ENCODE data around the gene B4GALNT4. TPM values are rescaled to one million over a fixed set of nuclear protein-coding genes. Genes with fewer than 3 reads are reported as not detected.
"Not testable (repeated sequence)": the region's sequence is repeated elsewhere in the genome, so short reads cannot be mapped to it uniquely, and the experiment has no call there.

The B4GALNT4 gene, protein sequence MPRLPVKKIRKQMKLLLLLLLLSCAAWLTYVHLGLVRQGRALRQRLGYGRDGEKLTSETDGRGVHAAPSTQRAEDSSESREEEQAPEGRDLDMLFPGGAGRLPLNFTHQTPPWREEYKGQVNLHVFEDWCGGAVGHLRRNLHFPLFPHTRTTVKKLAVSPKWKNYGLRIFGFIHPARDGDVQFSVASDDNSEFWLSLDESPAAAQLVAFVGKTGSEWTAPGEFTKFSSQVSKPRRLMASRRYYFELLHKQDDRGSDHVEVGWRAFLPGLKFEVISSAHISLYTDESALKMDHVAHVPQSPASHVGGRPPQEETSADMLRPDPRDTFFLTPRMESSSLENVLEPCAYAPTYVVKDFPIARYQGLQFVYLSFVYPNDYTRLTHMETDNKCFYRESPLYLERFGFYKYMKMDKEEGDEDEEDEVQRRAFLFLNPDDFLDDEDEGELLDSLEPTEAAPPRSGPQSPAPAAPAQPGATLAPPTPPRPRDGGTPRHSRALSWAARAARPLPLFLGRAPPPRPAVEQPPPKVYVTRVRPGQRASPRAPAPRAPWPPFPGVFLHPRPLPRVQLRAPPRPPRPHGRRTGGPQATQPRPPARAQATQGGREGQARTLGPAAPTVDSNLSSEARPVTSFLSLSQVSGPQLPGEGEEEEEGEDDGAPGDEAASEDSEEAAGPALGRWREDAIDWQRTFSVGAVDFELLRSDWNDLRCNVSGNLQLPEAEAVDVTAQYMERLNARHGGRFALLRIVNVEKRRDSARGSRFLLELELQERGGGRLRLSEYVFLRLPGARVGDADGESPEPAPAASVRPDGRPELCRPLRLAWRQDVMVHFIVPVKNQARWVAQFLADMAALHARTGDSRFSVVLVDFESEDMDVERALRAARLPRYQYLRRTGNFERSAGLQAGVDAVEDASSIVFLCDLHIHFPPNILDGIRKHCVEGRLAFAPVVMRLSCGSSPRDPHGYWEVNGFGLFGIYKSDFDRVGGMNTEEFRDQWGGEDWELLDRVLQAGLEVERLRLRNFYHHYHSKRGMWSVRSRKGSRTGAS
- total RNA-seq (1.5 and 1.8 TPM in 2 replicates), polyA plus RNA-seq (1.4 and 3.8 TPM in 2 replicates), polyA minus RNA-seq (ENCODE audit: low replicate concordance) (0.93 and 1.2 TPM in 2 replicates)
- polyA plus RNA-seq (2012): 4.2 and 5.7 TPM in 2 replicates

DNA sequence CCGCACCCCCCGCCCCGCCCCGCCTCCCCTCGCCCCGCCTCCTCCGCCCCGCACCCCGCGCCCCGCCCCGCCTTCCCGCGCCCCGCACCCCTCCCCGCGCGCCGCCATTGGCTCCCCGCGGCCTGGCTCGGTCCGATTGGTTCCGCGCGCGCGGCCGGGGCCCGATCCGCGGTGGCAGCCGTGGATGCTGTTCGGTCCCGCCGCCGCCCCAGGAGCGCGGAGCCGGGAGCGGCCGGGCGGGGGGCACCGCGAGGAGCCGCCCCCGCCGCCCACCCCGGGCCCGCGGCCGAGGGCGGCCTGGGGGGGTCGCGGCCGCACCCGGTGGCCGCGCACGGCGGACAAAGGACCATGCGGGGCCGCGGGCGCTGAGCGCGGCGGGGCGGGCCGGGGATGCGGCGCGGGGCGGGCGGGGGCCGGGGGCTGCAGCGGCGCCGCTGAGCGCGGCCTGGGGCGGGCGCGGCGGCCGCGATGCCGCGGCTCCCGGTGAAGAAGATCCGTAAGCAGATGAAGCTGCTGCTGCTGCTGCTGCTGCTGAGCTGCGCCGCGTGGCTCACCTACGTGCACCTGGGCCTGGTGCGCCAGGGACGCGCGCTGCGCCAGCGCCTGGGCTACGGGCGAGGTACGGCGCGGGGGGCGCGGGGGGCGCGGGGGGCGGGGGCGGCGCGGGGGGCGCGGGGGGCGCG, at the start of gene B4GALNT4:
Gene B4GALNT4, plus strand, starts transcription at position 164 of the 683 bp plus-strand sequence. Its CDS starts 305 bp downstream, at position 469.
- DNase-seq (ENCODE audit: low read depth in 2 of 2): peak in 1 of 2 donors; percentile 38
- H3K4me1 ChIP-seq (ENCODE audit: control insufficient read depth, extremely low read depth, insufficient read depth, low read length): peaks cover 3% of the 10 kb centered on the region
- H3K27ac ChIP-seq (ENCODE audit: insufficient read depth, low read length): no peak within 1 kb of the TSS
- H3K4me3 ChIP-seq (replicated peaks in 1 of 4; ENCODE audit: control extremely low read depth in 1 of 4, insufficient read depth in 1 of 4, low read depth in 3 of 4, low read length in 4 of 4): peak within 1 kb of the TSS in 2 of 4 experiments; percentile 21 to 47
- no peaks in the 10 kb centered on the region for H3K9me3 ChIP-seq (ENCODE audit: control insufficient read depth, insufficient read depth, low read depth, low read length)
- H4K20me1 ChIP-seq (ENCODE audit: control insufficient read depth, extremely low read depth, insufficient read depth, low read length): no peaks in the 10 kb centered on the region
- H3K4me2 ChIP-seq (ENCODE audit: extremely low read depth, insufficient read depth, low read length): peak within 1 kb of the TSS; percentile 27
- no peak for TF ChIP-seq EZH2 (IDR thresholded peaks at IDR 0.05; ENCODE audit: low read length, missing control alignments)
- TF ChIP-seq, protein P1, sequence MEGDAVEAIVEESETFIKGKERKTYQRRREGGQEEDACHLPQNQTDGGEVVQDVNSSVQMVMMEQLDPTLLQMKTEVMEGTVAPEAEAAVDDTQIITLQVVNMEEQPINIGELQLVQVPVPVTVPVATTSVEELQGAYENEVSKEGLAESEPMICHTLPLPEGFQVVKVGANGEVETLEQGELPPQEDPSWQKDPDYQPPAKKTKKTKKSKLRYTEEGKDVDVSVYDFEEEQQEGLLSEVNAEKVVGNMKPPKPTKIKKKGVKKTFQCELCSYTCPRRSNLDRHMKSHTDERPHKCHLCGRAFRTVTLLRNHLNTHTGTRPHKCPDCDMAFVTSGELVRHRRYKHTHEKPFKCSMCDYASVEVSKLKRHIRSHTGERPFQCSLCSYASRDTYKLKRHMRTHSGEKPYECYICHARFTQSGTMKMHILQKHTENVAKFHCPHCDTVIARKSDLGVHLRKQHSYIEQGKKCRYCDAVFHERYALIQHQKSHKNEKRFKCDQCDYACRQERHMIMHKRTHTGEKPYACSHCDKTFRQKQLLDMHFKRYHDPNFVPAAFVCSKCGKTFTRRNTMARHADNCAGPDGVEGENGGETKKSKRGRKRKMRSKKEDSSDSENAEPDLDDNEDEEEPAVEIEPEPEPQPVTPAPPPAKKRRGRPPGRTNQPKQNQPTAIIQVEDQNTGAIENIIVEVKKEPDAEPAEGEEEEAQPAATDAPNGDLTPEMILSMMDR (conservative IDR thresholded peaks at IDR 0.05 in 1 of 2, IDR thresholded peaks at IDR 0.05 in 1 of 2; ENCODE audit: low read depth in 1 of 2, low read length in 2 of 2): no peak
- peak within 1 kb of the TSS; percentile 35 for H2AFZ ChIP-seq (ENCODE audit: low read length)
- no peaks in the 10 kb centered on the region for H3K79me2 ChIP-seq (ENCODE audit: control insufficient read depth, insufficient read depth, low read length)
- peak within 1 kb of the TSS; percentile 30 for H3K9ac ChIP-seq (ENCODE audit: insufficient read depth, low read length)
- H3K27me3 ChIP-seq (ENCODE audit: control insufficient read depth, insufficient read depth, low read length): peaks cover 12% of the 10 kb centered on the region
- H3K36me3 ChIP-seq (ENCODE audit: control insufficient read depth, insufficient read depth, low read length): no peaks in the 10 kb centered on the region

DNA sequence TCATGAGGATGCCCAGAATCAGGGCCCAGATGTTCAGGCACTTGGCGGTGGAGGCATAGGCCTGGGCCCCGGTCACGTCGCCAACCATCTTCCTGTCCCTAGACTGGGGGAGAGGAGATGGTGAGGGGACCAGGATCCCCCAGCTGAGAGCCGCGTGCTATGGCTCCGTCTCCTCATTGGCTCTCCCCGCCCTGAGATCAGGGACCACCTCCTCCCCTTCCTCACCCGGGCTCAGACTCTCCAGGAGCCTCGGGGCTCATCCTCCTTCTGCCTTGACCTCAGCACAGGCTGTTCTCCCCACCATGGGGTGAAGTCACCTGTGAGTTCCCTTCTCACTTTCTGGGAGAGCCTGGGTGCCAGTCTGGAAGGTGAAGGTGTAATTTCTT, 49.4 kb upstream of the B4GALNT4 start:
- peaks cover 12% of the 10 kb centered on the region for H3K79me2 ChIP-seq (ENCODE audit: control insufficient read depth, insufficient read depth, low read length)
- DNase-seq (ENCODE audit: low read depth in 2 of 2); H4K20me1 ChIP-seq (ENCODE audit: control insufficient read depth, extremely low read depth, insufficient read depth, low read length); H3K36me3 ChIP-seq (ENCODE audit: control insufficient read depth, insufficient read depth, low read length); H3K4me1 ChIP-seq (ENCODE audit: control insufficient read depth, extremely low read depth, insufficient read depth, low read length); H3K9me3 ChIP-seq (ENCODE audit: control insufficient read depth, insufficient read depth, low read depth, low read length); H3K27me3 ChIP-seq (ENCODE audit: control insufficient read depth, insufficient read depth, low read length); H2AFZ ChIP-seq (ENCODE audit: low read length): not testable (repeated sequence)
- H3K27ac ChIP-seq (ENCODE audit: insufficient read depth, low read length): peak overlapping the region; percentile 94
- peak overlapping the region; percentile 48 to 88 (median 82) for H3K4me3 ChIP-seq (replicated peaks in 1 of 4; ENCODE audit: control extremely low read depth in 1 of 4, insufficient read depth in 1 of 4, low read depth in 3 of 4, low read length in 4 of 4)
- H3K4me2 ChIP-seq (ENCODE audit: extremely low read depth, insufficient read depth, low read length): peak overlapping the region; percentile 92
- peak overlapping the region; percentile 79 for H3K9ac ChIP-seq (ENCODE audit: insufficient read depth, low read length)

DNA sequence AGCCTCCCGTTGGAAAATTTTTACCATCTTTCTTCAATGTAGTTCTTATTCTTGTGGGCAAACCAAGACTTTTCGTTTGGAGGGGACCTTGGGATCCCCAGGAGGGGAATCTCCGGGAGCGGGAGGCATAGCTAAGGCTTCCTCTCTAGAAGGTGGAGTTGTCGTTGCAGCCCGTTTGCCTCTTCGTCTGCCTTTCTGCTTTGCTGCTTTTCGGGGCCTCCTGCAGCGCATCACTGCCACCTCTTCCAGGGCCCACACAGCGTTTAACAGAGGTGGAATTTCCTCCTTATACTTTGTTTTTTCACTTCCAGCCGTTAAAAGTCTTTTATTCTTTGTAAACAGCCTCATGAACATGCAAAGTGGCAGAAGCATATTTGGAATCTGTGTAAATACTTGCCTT, 45.1 kb upstream of the B4GALNT4 start:
- Histone ChIP-seq H3K4me2 (ENCODE audit: extremely low read depth, insufficient read depth, low read length) (peak overlapping the region; percentile 15), H3K79me2 (ENCODE audit: control insufficient read depth, insufficient read depth, low read length) (peaks cover 12% of the 10 kb centered on the region), H3K4me1 (ENCODE audit: control insufficient read depth, extremely low read depth, insufficient read depth, low read length) (peaks cover 14% of the 10 kb centered on the region), H3K27me3 (ENCODE audit: control insufficient read depth, insufficient read depth, low read length) (no peaks in the 10 kb centered on the region), H3K27ac (ENCODE audit: insufficient read depth, low read length) (peak overlapping the region; percentile 10), H3K36me3 (ENCODE audit: control insufficient read depth, insufficient read depth, low read length) (peaks cover 1% of the 10 kb centered on the region), H3K9me3 (ENCODE audit: control insufficient read depth, insufficient read depth, low read depth, low read length) (no peaks in the 10 kb centered on the region), H3K4me3 (replicated peaks in 1 of 4; ENCODE audit: control extremely low read depth in 1 of 4, insufficient read depth in 1 of 4, low read depth in 3 of 4, low read length in 4 of 4) (no peak overlapping the region), H4K20me1 (ENCODE audit: control insufficient read depth, extremely low read depth, insufficient read depth, low read length) (no peaks in the 10 kb centered on the region), H2AFZ (ENCODE audit: low read length) (peak overlapping the region; percentile 73), H3K9ac (ENCODE audit: insufficient read depth, low read length) (no peak overlapping the region)
- no peak for DNase-seq (ENCODE audit: low read depth in 2 of 2)
- TF ChIP-seq EZH2 (IDR thresholded peaks at IDR 0.05; ENCODE audit: low read length, missing control alignments): no peak
- TF ChIP-seq, protein P1 (conservative IDR thresholded peaks at IDR 0.05 in 1 of 2, IDR thresholded peaks at IDR 0.05 in 1 of 2; ENCODE audit: low read depth in 1 of 2, low read length in 2 of 2): no peak

DNA sequence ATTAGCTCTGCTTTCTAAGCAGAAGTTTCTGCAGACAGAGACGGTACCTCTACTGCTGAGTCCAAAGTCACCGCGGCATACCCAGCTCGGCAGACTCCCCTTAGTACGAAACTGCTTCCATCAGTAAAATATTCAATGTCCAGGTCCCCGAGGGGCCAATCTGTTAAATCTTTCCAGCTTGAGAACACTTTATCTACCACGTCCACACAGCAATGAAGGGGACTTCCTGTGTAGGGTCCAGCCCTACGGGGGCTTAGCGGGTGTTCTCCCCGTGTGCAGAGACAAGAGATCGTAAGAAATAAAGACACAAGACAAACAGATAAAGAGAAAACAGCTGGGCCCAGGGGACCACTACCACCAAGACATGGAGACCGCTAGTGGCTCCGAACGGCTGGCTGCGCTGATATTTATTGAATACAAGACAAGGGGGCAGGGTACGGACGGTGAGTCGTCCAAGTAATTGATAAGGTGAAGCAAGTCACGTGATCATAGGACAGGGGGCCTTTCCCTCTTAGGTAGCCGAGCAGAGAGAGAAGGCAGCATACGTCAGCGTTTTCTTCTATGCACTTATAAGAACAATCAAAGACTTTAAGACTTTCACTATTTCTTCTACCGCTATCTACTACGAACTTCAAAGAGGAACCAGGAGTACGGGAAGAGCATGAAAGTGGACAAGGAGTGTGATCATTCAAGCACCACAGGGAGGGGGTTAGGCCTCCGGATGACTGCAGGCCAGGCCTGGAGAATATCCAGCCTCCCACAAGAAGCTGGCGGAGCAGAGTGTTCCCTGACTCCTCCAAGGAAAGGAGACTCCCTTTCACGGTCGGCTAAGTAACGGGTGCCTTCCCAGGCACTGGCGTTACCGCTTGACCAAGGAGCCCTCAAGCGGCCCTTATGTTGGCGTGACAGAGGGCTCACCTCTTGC, 44.4 kb upstream of the B4GALNT4 start:
- DNase-seq (ENCODE audit: low read depth in 2 of 2); H3K4me3 ChIP-seq (replicated peaks in 1 of 4; ENCODE audit: control extremely low read depth in 1 of 4, insufficient read depth in 1 of 4, low read depth in 3 of 4, low read length in 4 of 4); H3K79me2 ChIP-seq (ENCODE audit: control insufficient read depth, insufficient read depth, low read length); H3K36me3 ChIP-seq (ENCODE audit: control insufficient read depth, insufficient read depth, low read length); H4K20me1 ChIP-seq (ENCODE audit: control insufficient read depth, extremely low read depth, insufficient read depth, low read length); H3K27me3 ChIP-seq (ENCODE audit: control insufficient read depth, insufficient read depth, low read length); H3K9me3 ChIP-seq (ENCODE audit: control insufficient read depth, insufficient read depth, low read depth, low read length); H3K9ac ChIP-seq (ENCODE audit: insufficient read depth, low read length): not testable (repeated sequence)
- H3K27ac ChIP-seq (ENCODE audit: insufficient read depth, low read length): peak overlapping the region; percentile 10
- peaks cover 14% of the 10 kb centered on the region for H3K4me1 ChIP-seq (ENCODE audit: control insufficient read depth, extremely low read depth, insufficient read depth, low read length)
- peak overlapping the region; percentile 15 for H3K4me2 ChIP-seq (ENCODE audit: extremely low read depth, insufficient read depth, low read length)
- peak overlapping the region; percentile 73 for H2AFZ ChIP-seq (ENCODE audit: low read length)
